ENCODE measurements around the gene SYT4. TPM values are rescaled to one million over a fixed set of nuclear protein-coding genes. Genes with fewer than 3 reads are reported as not detected.

SYT4 gene
- total RNA-seq, 1 experiment from 2014 or later, result 1.7 TPM

DNA sequence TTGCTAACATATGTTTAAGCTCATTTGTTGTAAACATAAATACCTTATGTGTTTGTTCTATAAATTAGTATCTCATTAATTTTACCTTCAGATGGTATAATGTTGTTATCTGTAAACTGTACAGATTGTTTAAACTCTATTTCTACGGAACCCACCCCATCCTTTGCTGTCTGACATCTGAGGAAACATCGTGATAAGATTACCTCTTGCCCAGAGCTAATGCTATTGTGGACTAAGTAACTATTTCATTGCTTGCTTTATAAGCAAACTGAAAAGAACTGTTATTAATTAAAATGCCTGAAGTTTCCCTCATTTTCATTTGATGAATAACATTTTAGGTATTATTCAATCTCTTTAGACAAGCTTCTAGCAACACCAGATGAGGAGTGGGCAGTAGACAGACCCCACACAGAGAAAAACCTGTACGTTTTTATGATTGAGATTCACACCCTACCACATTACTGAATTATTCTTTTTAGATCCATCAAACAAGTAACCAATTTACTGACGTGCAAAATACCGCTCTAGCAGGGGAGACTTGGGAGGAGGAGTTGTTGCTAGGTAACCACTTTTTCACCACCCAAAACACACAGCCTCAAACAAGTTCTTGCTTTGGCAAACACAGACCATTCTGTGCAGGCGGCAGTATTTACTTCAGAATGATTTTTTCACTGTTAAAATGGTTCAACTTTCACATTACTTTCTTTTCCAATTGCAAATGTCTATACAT, 1.9 kb upstream of the SYT4 start (continued):
- TF ChIP-seq ZNF219 (CRISPR knock-in tag; IDR thresholded peaks at IDR 0.05; ENCODE audit: borderline replicate concordance), result no peak
- no peak for TF ChIP-seq IRF2 (CRISPR knock-in tag; IDR thresholded peaks at IDR 0.05; ENCODE audit: borderline replicate concordance, low read depth)
- no peak for TF ChIP-seq MYBL2 (CRISPR knock-in tag; IDR thresholded peaks at IDR 0.05)

DNA sequence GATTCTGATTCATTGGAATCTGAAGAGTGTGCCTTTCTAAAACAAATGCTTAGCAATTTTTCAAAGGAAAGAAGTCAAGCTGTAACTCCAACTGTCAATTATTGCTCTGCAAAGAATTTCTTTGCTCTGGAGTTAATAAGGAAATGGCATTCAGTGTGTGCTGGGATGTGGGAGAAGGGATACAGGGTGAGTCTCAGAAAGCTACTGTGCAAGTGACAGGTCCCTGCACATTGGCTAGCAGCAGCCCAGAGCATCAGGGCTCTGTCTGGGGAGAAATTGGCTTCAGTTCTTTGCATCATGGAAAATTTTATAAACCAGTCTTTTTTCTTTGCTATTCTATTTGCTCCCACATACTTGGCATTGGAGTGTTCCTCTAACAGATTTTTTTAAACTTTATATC, 1.1 kb upstream of the SYT4 start:
- no peaks in the 10 kb centered on the region for H3K27me3 Mint-ChIP-seq (ENCODE audit: low read depth)
- DNase-seq (ENCODE audit: low spot score), result no peak
- H3K4me3 Mint-ChIP-seq, result no peak overlapping the region
- no peak for ATAC-seq
- CTCF ChIA-PET, result no interaction called here
- no peak overlapping the region for H3K27ac Mint-ChIP-seq
- no peaks in the 10 kb centered on the region for H3K36me3 Mint-ChIP-seq
- POLR2A ChIA-PET, result no interaction called here
- TF ChIP-seq, protein P1, sequence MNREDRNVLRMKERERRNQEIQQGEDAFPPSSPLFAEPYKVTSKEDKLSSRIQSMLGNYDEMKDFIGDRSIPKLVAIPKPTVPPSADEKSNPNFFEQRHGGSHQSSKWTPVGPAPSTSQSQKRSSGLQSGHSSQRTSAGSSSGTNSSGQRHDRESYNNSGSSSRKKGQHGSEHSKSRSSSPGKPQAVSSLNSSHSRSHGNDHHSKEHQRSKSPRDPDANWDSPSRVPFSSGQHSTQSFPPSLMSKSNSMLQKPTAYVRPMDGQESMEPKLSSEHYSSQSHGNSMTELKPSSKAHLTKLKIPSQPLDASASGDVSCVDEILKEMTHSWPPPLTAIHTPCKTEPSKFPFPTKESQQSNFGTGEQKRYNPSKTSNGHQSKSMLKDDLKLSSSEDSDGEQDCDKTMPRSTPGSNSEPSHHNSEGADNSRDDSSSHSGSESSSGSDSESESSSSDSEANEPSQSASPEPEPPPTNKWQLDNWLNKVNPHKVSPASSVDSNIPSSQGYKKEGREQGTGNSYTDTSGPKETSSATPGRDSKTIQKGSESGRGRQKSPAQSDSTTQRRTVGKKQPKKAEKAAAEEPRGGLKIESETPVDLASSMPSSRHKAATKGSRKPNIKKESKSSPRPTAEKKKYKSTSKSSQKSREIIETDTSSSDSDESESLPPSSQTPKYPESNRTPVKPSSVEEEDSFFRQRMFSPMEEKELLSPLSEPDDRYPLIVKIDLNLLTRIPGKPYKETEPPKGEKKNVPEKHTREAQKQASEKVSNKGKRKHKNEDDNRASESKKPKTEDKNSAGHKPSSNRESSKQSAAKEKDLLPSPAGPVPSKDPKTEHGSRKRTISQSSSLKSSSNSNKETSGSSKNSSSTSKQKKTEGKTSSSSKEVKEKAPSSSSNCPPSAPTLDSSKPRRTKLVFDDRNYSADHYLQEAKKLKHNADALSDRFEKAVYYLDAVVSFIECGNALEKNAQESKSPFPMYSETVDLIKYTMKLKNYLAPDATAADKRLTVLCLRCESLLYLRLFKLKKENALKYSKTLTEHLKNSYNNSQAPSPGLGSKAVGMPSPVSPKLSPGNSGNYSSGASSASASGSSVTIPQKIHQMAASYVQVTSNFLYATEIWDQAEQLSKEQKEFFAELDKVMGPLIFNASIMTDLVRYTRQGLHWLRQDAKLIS (CRISPR knock-in tag; IDR thresholded peaks at IDR 0.05; ENCODE audit: borderline replicate concordance), result no peak
- TF ChIP-seq RELA (CRISPR knock-in tag; IDR thresholded peaks at IDR 0.05; ENCODE audit: borderline replicate concordance), result no peak
- TF ChIP-seq, protein P2, sequence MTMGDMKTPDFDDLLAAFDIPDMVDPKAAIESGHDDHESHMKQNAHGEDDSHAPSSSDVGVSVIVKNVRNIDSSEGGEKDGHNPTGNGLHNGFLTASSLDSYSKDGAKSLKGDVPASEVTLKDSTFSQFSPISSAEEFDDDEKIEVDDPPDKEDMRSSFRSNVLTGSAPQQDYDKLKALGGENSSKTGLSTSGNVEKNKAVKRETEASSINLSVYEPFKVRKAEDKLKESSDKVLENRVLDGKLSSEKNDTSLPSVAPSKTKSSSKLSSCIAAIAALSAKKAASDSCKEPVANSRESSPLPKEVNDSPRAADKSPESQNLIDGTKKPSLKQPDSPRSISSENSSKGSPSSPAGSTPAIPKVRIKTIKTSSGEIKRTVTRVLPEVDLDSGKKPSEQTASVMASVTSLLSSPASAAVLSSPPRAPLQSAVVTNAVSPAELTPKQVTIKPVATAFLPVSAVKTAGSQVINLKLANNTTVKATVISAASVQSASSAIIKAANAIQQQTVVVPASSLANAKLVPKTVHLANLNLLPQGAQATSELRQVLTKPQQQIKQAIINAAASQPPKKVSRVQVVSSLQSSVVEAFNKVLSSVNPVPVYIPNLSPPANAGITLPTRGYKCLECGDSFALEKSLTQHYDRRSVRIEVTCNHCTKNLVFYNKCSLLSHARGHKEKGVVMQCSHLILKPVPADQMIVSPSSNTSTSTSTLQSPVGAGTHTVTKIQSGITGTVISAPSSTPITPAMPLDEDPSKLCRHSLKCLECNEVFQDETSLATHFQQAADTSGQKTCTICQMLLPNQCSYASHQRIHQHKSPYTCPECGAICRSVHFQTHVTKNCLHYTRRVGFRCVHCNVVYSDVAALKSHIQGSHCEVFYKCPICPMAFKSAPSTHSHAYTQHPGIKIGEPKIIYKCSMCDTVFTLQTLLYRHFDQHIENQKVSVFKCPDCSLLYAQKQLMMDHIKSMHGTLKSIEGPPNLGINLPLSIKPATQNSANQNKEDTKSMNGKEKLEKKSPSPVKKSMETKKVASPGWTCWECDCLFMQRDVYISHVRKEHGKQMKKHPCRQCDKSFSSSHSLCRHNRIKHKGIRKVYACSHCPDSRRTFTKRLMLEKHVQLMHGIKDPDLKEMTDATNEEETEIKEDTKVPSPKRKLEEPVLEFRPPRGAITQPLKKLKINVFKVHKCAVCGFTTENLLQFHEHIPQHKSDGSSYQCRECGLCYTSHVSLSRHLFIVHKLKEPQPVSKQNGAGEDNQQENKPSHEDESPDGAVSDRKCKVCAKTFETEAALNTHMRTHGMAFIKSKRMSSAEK (CRISPR knock-in tag; IDR thresholded peaks at IDR 0.05; ENCODE audit: borderline replicate concordance), result no peak
- no peak for TF ChIP-seq MYBL2 (CRISPR knock-in tag; IDR thresholded peaks at IDR 0.05)
- TF ChIP-seq, protein P3, sequence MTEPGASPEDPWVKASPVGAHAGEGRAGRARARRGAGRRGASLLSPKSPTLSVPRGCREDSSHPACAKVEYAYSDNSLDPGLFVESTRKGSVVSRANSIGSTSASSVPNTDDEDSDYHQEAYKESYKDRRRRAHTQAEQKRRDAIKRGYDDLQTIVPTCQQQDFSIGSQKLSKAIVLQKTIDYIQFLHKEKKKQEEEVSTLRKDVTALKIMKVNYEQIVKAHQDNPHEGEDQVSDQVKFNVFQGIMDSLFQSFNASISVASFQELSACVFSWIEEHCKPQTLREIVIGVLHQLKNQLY (CRISPR knock-in tag; IDR thresholded peaks at IDR 0.05), result no peak
- TF ChIP-seq GRHL2 (CRISPR knock-in tag; IDR thresholded peaks at IDR 0.05; ENCODE audit: insufficient replicate concordance, severe bottlenecking), result no peak
- no peak for TF ChIP-seq PRRX2 (CRISPR knock-in tag; IDR thresholded peaks at IDR 0.05)
- no peak for TF ChIP-seq NR1H2 (CRISPR knock-in tag; IDR thresholded peaks at IDR 0.05)
- TF ChIP-seq SMAD4 (CRISPR knock-in tag; IDR thresholded peaks at IDR 0.05), result no peak
- TF ChIP-seq, protein P4, sequence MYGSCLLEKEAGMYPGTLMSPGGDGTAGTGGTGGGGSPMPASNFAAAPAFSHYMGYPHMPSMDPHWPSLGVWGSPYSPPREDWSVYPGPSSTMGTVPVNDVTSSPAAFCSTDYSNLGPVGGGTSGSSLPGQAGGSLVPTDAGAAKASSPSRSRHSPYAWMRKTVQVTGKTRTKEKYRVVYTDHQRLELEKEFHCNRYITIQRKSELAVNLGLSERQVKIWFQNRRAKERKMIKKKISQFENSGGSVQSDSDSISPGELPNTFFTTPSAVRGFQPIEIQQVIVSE (CRISPR knock-in tag; IDR thresholded peaks at IDR 0.05; ENCODE audit: borderline replicate concordance), result no peak
- no peak for TF ChIP-seq ZNF121 (CRISPR knock-in tag; IDR thresholded peaks at IDR 0.05)
- no peak for TF ChIP-seq FOXP1 (CRISPR knock-in tag; IDR thresholded peaks at IDR 0.05; ENCODE audit: borderline replicate concordance)
- TF ChIP-seq TEAD4 (CRISPR knock-in tag; IDR thresholded peaks at IDR 0.05), result no peak
- TF ChIP-seq ZNF138 (CRISPR knock-in tag; conservative IDR thresholded peaks at IDR 0.05), result no peak
- H3K4me1 Mint-ChIP-seq, result peaks cover 40% of the 10 kb centered on the region
- no peaks in the 10 kb centered on the region for H3K9me3 Mint-ChIP-seq

Measured in WTC11 (cell line).